SJCRH30 (cell line): Measurements from ENCODE around the gene RPS6KA1. TPM values are rescaled to one million over a fixed set of nuclear protein-coding genes. Genes with fewer than 3 reads are reported as not detected.

Experiments used
- DNase-seq, 2 experiments: peaks; one replicate each; pipeline ENCODE4 v3.0.0-alpha.2; 2015 to 2020
- H3K27ac ChIP-seq: fragments of 250-450 bp; sonication (Bioruptor Pico); 2 replicates; pipeline ENCODE4 v1.5.1; 2020; ENCODE audit warnings: mild to moderate bottlenecking, moderate library complexity
- H3K27me3 ChIP-seq: fragments of 250-450 bp; sonication (Bioruptor Pico); 2 replicates; pipeline ENCODE4 v1.5.1; 2020; ENCODE audit warnings: mild to moderate bottlenecking, moderate library complexity
- H3K36me3 ChIP-seq: fragments of 250-450 bp; sonication (Bioruptor Pico); 2 replicates; pipeline ENCODE4 v1.5.1; 2020; ENCODE audit warnings: mild to moderate bottlenecking, moderate library complexity
- H3K4me1 ChIP-seq: fragments of 250-450 bp; sonication (Bioruptor Pico); 2 replicates; pipeline ENCODE4 v1.5.1; 2020; ENCODE audit warnings: mild to moderate bottlenecking, moderate library complexity
- H3K4me3 ChIP-seq: fragments of 250-450 bp; sonication (Bioruptor Pico); 2 replicates; pipeline ENCODE4 v1.5.1; 2020; ENCODE audit warnings: mild to moderate bottlenecking, moderate library complexity
- H3K9me3 ChIP-seq: fragments of 250-450 bp; sonication (Bioruptor Pico); replicated peaks from 2 replicates; pipeline ENCODE4 v1.5.1; 2020; ENCODE audit warnings: mild to moderate bottlenecking, moderate library complexity
- total RNA-seq: library from RNA; depleted of rRNA; stranded (reverse); fragments of >200 nt; shearing (Covaris generic); gene quantifications from 2 replicates; pipeline ENCODE4 v1.2.3, GENCODE V29; 2014

The RPS6KA1 gene
- total RNA-seq, 1 experiment from 2014 or later: 22.7 TPM

DNA sequence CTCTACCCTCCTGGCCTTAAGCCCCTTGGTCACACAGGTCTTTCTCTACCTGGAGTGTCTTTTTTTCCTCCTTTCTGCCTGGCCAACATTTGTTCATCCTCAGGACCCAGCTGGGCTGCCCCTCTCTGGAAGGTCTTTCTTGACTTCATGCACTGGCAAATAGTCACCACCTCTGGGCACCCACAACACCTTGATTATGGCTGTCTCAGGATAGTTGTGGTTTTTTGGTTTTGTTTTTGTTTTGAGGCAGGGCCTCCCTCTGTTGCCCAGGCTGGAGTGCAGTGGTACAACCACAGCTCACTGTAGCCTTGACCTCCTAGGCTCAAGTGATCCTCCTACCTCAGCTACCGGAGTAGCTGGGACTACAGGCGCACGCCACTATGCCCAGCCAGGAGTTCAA, 10.8 kb downstream of the RPS6KA1 start:
- Histone ChIP-seq H3K9me3 (no peaks in the 10 kb centered on the region), H3K36me3 (no peaks in the 10 kb centered on the region), H3K4me3 (no peak overlapping the region), H3K27ac (no peak overlapping the region), H3K4me1 (peaks cover 18% of the 10 kb centered on the region), H3K27me3 (no peaks in the 10 kb centered on the region)
- DNase-seq: no peak

DNA sequence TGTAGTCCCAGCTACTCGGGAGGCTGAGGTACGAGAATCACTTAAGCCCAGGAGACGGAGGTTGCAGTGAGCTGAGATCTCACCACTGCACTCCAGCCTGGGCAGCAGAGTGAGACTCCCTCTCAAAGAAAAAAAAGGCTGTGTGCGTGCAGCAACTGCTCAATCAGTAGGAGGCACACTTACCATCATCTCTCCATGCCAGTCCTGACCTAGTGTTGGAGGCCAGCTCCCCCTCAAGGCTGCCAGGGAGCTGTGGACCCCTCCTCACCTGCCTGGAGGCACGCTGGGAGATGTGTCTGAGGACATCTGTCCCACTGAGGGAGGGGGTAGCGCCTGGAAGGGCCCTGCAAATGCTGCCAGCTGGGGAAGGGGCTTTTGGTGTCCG, 11.9 kb downstream of the RPS6KA1 start:
- Histone ChIP-seq H3K27ac (no peak overlapping the region), H3K27me3 (no peaks in the 10 kb centered on the region), H3K36me3 (no peaks in the 10 kb centered on the region), H3K4me3 (no peak overlapping the region), H3K4me1 (peaks cover 9% of the 10 kb centered on the region; the same call in 1 of the 2 replicates), H3K9me3 (no peaks in the 10 kb centered on the region)
- no peak for DNase-seq

DNA sequence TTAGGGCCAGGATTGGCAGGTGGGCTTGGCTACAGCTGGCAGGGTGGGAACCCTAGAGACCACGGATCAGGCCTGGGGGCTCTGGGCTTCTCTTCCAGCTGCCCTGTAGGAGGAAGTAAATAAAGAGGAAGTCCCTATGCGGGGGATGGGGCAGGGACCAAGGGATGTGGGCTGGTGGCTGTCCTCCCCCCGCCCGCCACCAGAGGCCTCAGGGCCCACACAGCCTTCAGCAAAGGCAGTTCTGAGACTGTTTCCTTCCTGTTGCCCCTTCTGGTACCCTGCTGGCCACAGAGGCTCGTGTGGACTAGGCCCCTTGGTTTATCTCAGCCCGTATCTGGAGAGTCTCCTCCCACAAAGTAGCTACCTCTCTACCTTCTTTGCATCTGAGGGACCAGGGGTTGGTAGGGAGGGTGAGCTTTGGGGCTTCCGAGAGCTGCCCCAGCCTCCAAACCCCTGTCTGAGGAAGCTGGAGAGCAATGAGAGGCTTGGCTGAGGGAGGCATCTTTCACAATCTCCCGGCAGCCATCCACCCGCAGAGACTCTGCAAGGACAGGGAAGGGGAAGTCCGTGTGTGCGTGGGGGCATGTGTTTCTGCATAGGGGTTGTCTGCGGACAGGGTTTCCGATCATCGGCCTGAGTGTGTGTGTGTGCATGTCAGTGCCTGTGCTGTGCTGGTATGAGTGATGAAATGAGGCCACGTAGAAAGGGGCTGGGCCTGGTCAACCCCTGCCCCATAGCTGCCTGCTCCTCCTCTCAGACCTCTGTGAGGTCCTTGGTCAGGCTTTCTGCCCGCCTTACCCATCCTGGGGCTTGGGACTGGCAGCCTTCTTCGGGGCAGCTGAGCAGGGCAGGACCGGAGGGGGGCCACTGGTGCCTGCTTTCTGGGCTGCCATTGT, 12.5 kb downstream of the RPS6KA1 start:
- DNase-seq: peak; percentile 66 to 69
- H3K4me3 ChIP-seq: no peak overlapping the region
- no peaks in the 10 kb centered on the region for H3K27me3 ChIP-seq
- no peak overlapping the region for H3K27ac ChIP-seq
- peaks cover 8% of the 10 kb centered on the region; the same call in 1 of the 2 replicates for H3K4me1 ChIP-seq
- no peaks in the 10 kb centered on the region for H3K36me3 ChIP-seq
- no peaks in the 10 kb centered on the region for H3K9me3 ChIP-seq

DNA sequence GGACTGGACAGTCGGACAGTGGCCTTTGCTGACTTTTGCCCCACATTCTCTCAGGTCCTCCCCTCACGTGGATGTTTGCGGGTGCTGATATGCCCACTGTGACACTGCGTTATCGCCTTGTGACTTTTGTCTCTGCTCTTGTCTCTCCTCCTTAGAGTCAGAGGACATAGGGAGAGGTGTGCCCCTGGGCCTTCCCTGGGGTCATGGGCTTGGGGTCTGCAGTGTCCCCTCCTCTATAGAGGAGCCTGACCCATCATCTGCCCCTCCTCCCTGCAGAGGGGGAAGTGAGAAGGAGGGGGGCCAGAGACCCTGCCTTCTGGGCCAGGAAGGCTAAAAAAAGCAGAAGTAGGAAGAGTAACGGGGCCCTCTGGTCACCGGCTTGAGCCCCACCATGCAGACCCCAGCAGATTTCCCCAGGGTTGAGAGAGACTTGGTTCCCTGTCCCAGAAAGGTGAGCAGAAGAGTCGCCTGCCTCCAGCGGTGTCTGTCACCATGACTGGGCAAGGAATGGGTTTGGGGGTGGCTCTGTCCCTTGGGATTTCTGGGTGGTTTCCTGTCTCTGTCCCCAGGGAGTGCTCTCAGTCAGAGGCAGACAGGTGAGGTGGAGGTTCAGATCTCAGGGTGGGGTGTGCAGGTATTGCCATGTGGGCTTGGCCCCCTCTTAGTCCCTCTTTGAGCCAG, 13.3 kb downstream of the RPS6KA1 start:
- DNase-seq: no peak
- no peaks in the 10 kb centered on the region for H3K27me3 ChIP-seq
- H3K4me3 ChIP-seq: no peak overlapping the region
- H3K9me3 ChIP-seq: no peaks in the 10 kb centered on the region
- H3K4me1 ChIP-seq: peaks cover 8% of the 10 kb centered on the region; the same call in 1 of the 2 replicates
- H3K36me3 ChIP-seq: no peaks in the 10 kb centered on the region
- no peak overlapping the region for H3K27ac ChIP-seq

DNA sequence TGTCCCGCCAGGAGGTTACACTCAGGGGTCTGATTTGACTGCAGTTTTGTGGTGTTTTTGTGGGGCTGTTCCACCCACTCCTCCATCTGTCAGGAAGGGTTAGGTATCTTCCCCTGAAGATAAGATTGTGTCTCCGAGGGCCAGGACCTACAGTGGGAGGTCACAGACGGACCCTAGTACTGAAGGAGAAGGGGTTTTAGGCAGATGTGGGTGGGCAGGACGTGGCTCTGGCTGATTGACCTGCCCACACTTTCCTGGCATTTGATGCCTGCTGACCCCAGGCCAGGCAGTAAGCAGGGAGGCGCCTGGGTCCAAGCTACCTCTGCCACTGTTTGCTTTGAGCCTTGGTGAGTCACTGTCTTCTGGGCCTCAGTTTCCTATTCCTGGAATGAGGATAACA, 13.9 kb downstream of the RPS6KA1 start:
- H3K4me1 ChIP-seq: peaks cover 8% of the 10 kb centered on the region; the same call in 1 of the 2 replicates
- no peak overlapping the region for H3K4me3 ChIP-seq
- DNase-seq: no peak
- H3K9me3 ChIP-seq: no peaks in the 10 kb centered on the region
- no peaks in the 10 kb centered on the region for H3K36me3 ChIP-seq
- H3K27me3 ChIP-seq: no peaks in the 10 kb centered on the region
- no peak overlapping the region for H3K27ac ChIP-seq

DNA sequence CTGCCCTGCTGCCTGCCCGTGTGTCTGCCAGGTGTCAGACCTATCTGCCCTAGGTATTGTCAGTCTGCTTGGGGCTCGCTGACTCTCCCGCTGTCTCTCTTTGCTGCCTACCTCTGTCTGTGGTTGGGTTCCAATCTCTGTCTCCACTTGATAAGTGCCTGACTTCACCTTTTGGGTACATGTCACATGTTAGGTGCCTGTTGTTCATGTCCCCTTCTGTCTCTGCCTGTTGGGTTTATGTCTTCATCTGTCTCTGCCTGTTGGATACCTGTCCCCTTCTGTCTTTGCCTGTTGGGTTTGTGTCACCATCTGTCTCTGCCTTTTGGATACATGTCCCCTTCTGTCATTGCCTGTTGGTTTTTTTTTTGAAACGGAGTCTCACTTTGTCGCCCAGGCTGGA, 14.6 kb downstream of the RPS6KA1 start:
- DNase-seq: no peak
- H3K9me3 ChIP-seq: no peaks in the 10 kb centered on the region
- no peaks in the 10 kb centered on the region for H3K27me3 ChIP-seq
- no peak overlapping the region for H3K27ac ChIP-seq
- no peaks in the 10 kb centered on the region for H3K36me3 ChIP-seq
- H3K4me1 ChIP-seq: peaks cover 8% of the 10 kb centered on the region; the same call in 1 of the 2 replicates
- no peak overlapping the region for H3K4me3 ChIP-seq

DNA sequence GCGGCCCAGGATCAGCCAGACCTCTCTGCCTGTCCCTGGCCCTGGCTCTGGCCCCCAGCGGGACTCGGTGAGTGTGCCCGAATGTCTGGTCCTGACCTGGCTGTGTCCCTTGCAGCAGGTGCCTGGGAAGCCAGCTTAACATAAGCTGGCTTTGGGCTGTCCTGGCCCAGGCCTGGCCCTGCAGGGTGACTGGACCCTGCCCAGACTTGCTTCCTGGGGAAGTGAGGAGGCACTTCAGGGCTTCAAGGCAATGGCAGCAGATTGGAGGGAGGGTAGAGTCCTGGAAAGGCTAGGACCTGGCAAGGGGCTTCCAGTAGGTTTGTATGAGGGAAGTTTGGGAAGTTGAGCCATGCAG, 16.4 kb downstream of the RPS6KA1 start:
- no peak for DNase-seq
- Histone ChIP-seq H3K9me3 (no peaks in the 10 kb centered on the region), H3K27me3 (no peaks in the 10 kb centered on the region), H3K4me1 (peaks cover 3% of the 10 kb centered on the region; the same call in 1 of the 2 replicates), H3K36me3 (no peaks in the 10 kb centered on the region), H3K4me3 (no peak overlapping the region), H3K27ac (no peak overlapping the region)

DNA sequence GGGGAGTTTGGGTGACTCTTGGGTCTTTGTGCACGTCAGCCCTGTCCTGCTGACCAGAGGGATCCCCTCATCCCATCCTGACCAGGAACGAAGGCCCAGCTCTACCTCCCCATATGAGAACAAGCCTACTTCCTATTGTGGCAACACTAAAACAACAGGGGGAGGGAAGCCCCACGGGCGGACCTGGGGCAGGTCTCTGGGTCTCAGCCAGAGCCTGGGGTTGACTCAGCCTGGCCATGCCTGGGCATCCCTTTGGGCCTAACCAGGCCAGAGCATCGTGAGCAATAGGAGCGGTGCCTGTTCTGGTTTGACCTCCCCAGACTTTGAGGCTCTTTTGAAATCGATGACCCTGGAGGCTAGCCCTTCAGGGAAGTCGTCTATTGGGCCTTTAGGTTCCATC, 16.8 kb downstream of the RPS6KA1 start:
- Histone ChIP-seq H3K4me1 (peaks cover 3% of the 10 kb centered on the region; the same call in 1 of the 2 replicates), H3K27me3 (no peaks in the 10 kb centered on the region), H3K36me3 (no peaks in the 10 kb centered on the region), H3K27ac (no peak overlapping the region), H3K4me3 (no peak overlapping the region), H3K9me3 (no peaks in the 10 kb centered on the region)
- DNase-seq: no peak

DNA sequence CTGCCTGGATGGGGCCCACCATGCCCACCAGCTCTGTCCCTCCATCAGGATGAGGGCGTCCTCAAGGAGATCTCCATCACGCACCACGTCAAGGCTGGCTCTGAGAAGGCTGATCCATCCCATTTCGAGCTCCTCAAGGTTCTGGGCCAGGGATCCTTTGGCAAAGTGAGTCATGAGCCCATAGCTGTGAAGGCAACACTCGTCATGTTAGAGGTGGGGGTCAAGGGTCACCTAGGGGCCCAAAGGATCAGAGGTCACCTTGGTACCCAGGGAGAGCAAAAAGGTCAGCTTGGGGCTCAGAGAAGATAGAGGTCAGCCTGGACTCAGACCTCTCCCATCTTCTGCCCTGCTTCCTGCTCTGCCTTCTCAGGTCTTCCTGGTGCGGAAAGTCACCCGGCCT, 17.3 kb downstream of the RPS6KA1 start:
- no peaks in the 10 kb centered on the region for H3K9me3 ChIP-seq
- no peak overlapping the region for H3K27ac ChIP-seq
- H3K27me3 ChIP-seq: no peaks in the 10 kb centered on the region
- H3K4me3 ChIP-seq: no peak overlapping the region
- H3K4me1 ChIP-seq: peaks cover 3% of the 10 kb centered on the region; the same call in 1 of the 2 replicates
- no peak for DNase-seq
- no peaks in the 10 kb centered on the region for H3K36me3 ChIP-seq

DNA sequence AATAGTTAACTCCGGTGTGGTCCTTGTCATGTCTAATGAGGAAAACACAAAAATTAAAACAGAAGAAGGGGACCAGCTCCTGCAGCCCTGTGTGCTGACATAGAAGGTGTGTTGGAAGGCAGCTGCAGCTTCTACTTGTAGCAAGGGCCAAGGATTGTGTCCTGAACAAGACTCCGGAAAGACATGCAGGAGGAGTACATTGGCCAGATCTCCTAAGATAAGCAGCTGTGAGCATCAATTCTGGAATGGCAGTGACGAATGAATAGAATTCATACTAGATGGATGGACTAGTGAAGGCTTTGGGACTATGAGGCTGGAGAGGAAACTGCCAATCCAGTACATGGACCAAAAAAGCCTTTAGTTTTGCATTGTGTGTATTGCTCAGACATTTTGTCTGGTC, 19.3 kb downstream of the RPS6KA1 start:
- Histone ChIP-seq H3K9me3 (no peaks in the 10 kb centered on the region), H3K27ac (no peak overlapping the region), H3K4me3 (no peak overlapping the region), H3K27me3 (no peaks in the 10 kb centered on the region), H3K4me1 (no peaks in the 10 kb centered on the region), H3K36me3 (no peaks in the 10 kb centered on the region)
- no peak for DNase-seq

DNA sequence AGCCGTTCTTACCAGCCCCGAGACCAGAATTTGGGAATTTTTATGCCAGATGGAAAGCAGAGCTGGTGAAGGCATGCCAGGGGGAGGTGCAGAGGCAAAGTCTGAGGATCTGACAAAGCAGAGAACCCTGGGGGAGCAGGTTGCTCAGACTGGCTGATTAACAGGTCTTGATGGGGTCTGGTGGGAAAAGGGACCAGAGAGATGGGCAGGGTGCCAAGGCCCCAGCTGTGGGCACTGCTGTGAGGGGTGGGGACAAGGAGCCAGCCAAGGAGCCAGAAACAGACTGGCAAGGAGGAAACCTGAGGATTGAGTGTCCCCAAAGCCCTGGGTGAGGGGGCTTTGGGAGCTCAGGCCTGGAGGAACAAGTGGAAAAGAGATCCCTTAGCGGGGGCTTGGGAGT, 21.4 kb downstream of the RPS6KA1 start:
- Histone ChIP-seq H3K36me3 (no peaks in the 10 kb centered on the region), H3K4me3 (no peak overlapping the region), H3K4me1 (peaks cover 15% of the 10 kb centered on the region), H3K27ac (no peak overlapping the region), H3K9me3 (no peaks in the 10 kb centered on the region), H3K27me3 (no peaks in the 10 kb centered on the region)
- no peak for DNase-seq

DNA sequence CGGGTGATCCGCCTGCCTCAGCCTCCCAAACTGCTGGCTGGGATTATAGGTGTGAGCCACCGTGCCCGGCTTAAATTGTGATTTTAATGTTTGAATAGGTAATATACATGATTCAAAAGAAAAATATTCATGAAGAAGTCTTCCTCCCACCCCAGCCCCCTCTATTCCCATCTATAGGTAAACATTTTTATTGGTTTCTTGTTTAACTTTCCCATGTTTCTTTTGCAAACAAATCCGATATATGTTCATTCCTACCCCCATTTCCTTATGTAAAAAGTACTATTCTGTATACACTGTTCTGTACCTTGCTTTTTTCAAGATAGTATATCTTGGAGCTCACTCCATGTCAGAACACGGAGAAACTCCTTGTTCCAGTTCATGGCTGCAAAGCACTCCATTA, 23.2 kb downstream of the RPS6KA1 start:
- no peak overlapping the region for H3K4me3 ChIP-seq
- H3K9me3 ChIP-seq: no peaks in the 10 kb centered on the region
- H3K36me3 ChIP-seq: no peaks in the 10 kb centered on the region
- no peak overlapping the region for H3K27ac ChIP-seq
- H3K4me1 ChIP-seq: peaks cover 17% of the 10 kb centered on the region
- DNase-seq: no peak
- no peaks in the 10 kb centered on the region for H3K27me3 ChIP-seq

DNA sequence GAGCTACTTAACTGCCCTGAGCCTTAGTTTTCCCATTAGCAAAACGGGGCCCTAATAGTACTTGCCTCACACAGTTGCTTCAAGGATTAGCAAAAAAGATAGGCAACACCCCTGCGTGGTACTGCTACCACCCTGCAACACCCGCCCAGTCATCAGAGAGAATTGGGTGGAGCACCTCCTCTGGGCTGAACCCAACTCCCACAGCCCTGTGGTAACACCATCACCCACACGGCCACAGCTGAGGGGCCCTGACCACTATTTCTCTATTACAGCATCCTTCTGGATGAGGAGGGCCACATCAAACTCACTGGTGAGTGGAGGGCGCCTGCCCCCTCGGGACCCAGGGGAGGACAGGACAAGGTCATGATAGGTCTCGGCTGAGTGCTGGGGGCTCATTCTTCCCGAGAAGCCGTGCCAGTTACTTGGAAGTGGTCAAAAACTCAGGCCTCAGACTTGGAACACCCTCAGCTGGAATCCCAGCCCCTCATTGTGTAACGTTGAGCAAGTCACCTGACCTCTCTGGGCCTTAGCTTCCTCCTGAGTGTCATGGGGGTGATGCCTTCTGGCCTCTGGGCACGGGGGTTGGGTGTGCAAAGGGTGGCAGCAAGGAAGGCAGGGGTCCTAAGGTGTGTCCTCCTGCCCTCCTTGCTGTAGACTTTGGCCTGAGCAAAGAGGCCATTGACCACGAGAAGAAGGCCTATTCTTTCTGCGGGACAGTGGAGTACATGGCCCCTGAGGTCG, 24.6 kb downstream of the RPS6KA1 start:
- H3K36me3 ChIP-seq: no peaks in the 10 kb centered on the region
- no peak overlapping the region for H3K27ac ChIP-seq
- DNase-seq: no peak
- H3K9me3 ChIP-seq: no peaks in the 10 kb centered on the region
- H3K4me3 ChIP-seq: no peak overlapping the region
- no peaks in the 10 kb centered on the region for H3K27me3 ChIP-seq
- peaks cover 17% of the 10 kb centered on the region for H3K4me1 ChIP-seq

DNA sequence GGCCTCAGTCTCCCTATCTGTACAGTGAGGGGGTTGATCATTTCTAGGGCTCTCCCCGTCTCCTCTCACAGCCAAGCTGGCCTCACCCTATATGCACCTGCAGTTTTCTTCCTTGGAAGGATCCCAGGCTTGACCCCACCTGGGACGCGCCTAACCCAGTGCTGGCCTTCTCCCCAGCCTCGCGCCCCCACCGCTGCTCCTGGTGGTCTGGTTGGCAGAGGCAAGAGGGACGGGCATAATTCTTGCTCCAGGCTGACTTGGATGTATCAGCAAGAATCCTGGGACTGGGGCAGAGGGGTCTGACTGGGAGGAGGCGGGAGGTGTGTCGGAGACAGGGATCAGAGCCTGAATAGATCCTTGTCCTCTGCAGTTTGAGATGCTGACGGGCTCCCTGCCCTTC, 25.2 kb downstream of the RPS6KA1 start:
- Histone ChIP-seq H3K27me3 (no peaks in the 10 kb centered on the region), H3K9me3 (no peaks in the 10 kb centered on the region), H3K4me1 (peaks cover 17% of the 10 kb centered on the region), H3K36me3 (no peaks in the 10 kb centered on the region), H3K4me3 (no peak overlapping the region), H3K27ac (peak overlapping the region; percentile 41; the same call in 1 of the 2 replicates)
- DNase-seq: no peak

DNA sequence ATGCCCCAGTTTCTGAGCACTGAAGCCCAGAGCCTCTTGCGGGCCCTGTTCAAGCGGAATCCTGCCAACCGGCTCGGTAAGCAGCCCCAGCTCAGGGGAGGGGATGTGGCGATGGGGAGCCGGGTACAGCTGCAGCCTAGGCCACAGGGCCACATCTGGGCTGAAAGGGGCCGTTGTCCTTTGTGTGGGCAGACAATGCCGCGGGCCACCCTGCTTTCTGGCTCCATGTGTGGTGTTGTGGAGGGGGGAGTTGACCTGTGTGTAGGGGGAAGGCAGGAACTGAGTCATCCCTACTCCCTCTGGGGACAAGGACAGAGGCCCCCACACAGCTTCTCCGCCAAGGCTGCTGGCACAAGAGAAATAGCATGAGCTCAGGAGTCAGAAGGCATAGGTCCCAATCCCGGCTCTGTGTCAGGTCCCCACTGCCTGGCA, 26.0 kb downstream of the RPS6KA1 start:
- Histone ChIP-seq H3K9me3 (no peaks in the 10 kb centered on the region), H3K36me3 (no peaks in the 10 kb centered on the region; the same call in 1 of the 2 replicates), H3K27ac (peak overlapping the region; percentile 41), H3K27me3 (no peaks in the 10 kb centered on the region), H3K4me1 (peaks cover 17% of the 10 kb centered on the region), H3K4me3 (no peak overlapping the region)
- peak; percentile 79 to 84 for DNase-seq
